Measurements from ENCODE around the gene TMPRSS13. TPM values are rescaled to one million over a fixed set of nuclear protein-coding genes. Genes with fewer than 3 reads are reported as not detected.

TMPRSS13 gene
- total RNA-seq, 1 donor from 2014 or later = 5.7 TPM

- no peak overlapping the region for H3K4me3 Mint-ChIP-seq (ENCODE audit: low read depth)
- no peak overlapping the region for H3K27ac Mint-ChIP-seq
- no peak for TF ChIP-seq CTCF (IDR thresholded peaks at IDR 0.05; ENCODE audit: unreplicated experiment)
- no peak for DNase-seq (ENCODE audit: low spot score, unreplicated experiment)
- peaks cover 6% of the 10 kb centered on the region for H3K9me3 Mint-ChIP-seq (ENCODE audit: low read depth)
- H3K27me3 Mint-ChIP-seq = peaks cover 3% of the 10 kb centered on the region
- H3K36me3 Mint-ChIP-seq (ENCODE audit: insufficient read depth) = no peaks in the 10 kb centered on the region
- peaks cover 7% of the 10 kb centered on the region for H3K4me1 Mint-ChIP-seq (ENCODE audit: low read depth)
These were observed 12.0 kb upstream of the TMPRSS13 start for GRCh38 chr11:117941163-117941707.

GRCh38 chr11:117940736-117941135 lies 11.5 kb upstream of the TMPRSS13 start:
- no peak overlapping the region for H3K4me3 Mint-ChIP-seq (ENCODE audit: low read depth)
- TF ChIP-seq CTCF (IDR thresholded peaks at IDR 0.05; ENCODE audit: unreplicated experiment) = no peak
- H3K27me3 Mint-ChIP-seq = peaks cover 3% of the 10 kb centered on the region
- H3K9me3 Mint-ChIP-seq (ENCODE audit: low read depth) = peaks cover 6% of the 10 kb centered on the region
- H3K27ac Mint-ChIP-seq = no peak overlapping the region
- no peak for DNase-seq (ENCODE audit: low spot score, unreplicated experiment)
- H3K4me1 Mint-ChIP-seq (ENCODE audit: low read depth) = peaks cover 9% of the 10 kb centered on the region
- H3K36me3 Mint-ChIP-seq (ENCODE audit: insufficient read depth) = no peaks in the 10 kb centered on the region

GRCh38 chr11:117936973-117937372 lies 7.8 kb upstream of the TMPRSS13 start:
- peaks cover 6% of the 10 kb centered on the region for H3K27me3 Mint-ChIP-seq
- no peak for TF ChIP-seq CTCF (IDR thresholded peaks at IDR 0.05; ENCODE audit: unreplicated experiment)
- H3K36me3 Mint-ChIP-seq (ENCODE audit: insufficient read depth) = no peaks in the 10 kb centered on the region
- DNase-seq (ENCODE audit: low spot score, unreplicated experiment) = no peak
- no peak overlapping the region for H3K27ac Mint-ChIP-seq
- H3K4me3 Mint-ChIP-seq (ENCODE audit: low read depth) = no peak overlapping the region
- no peaks in the 10 kb centered on the region for H3K9me3 Mint-ChIP-seq (ENCODE audit: low read depth)
- H3K4me1 Mint-ChIP-seq (ENCODE audit: low read depth) = peaks cover 13% of the 10 kb centered on the region

GRCh38 chr11:117934526-117935307 lies 5.5 kb upstream of the TMPRSS13 start:
- Mint-ChIP-seq H3K4me3 (ENCODE audit: low read depth) (no peak overlapping the region), H3K4me1 (ENCODE audit: low read depth) (peaks cover 22% of the 10 kb centered on the region), H3K27ac (peak overlapping the region; percentile 31), H3K9me3 (ENCODE audit: low read depth) (no peaks in the 10 kb centered on the region), H3K27me3 (peaks cover 5% of the 10 kb centered on the region), H3K36me3 (ENCODE audit: insufficient read depth) (no peaks in the 10 kb centered on the region)
- no peak for TF ChIP-seq CTCF (IDR thresholded peaks at IDR 0.05; ENCODE audit: unreplicated experiment)
- DNase-seq (ENCODE audit: low spot score, unreplicated experiment) = no peak

GRCh38 chr11:117933930-117934329 lies 4.7 kb upstream of the TMPRSS13 start:
- no peak overlapping the region for H3K4me3 Mint-ChIP-seq (ENCODE audit: low read depth)
- no peaks in the 10 kb centered on the region for H3K9me3 Mint-ChIP-seq (ENCODE audit: low read depth)
- no peak for DNase-seq (ENCODE audit: low spot score, unreplicated experiment)
- H3K4me1 Mint-ChIP-seq (ENCODE audit: low read depth) = peaks cover 30% of the 10 kb centered on the region
- H3K27me3 Mint-ChIP-seq = peaks cover 3% of the 10 kb centered on the region
- H3K36me3 Mint-ChIP-seq (ENCODE audit: insufficient read depth) = no peaks in the 10 kb centered on the region
- H3K27ac Mint-ChIP-seq = no peak overlapping the region
- TF ChIP-seq CTCF (IDR thresholded peaks at IDR 0.05; ENCODE audit: unreplicated experiment) = no peak

Measured in progenitor cell of endocrine pancreas (in vitro differentiated cells).